MG63 (cell line): ENCODE results near the gene PIP5KL1. TPM values are rescaled to one million over a fixed set of nuclear protein-coding genes. Genes with fewer than 3 reads are reported as not detected.

Experiments
- DNase-seq: peaks from one replicate; pipeline ENCODE4 v3.0.0-alpha.2; 2020
- H3K27me3 ChIP-seq: fragments of 250-450 bp; sonication (Bioruptor Pico); 2 replicates; pipeline ENCODE4 v1.5.1; 2020; ENCODE audit warnings: mild to moderate bottlenecking, moderate library complexity
- H3K36me3 ChIP-seq: fragments of 250-450 bp; sonication (Bioruptor Pico); 2 replicates; pipeline ENCODE4 v1.5.1; 2020; ENCODE audit warnings: mild to moderate bottlenecking, moderate library complexity
- H3K4me3 ChIP-seq: fragments of 250-450 bp; sonication (Bioruptor Pico); 2 replicates; pipeline ENCODE4 v1.5.1; 2020; ENCODE audit warnings: mild to moderate bottlenecking, moderate library complexity
- H3K9me3 ChIP-seq: fragments of 250-450 bp; sonication (Bioruptor Pico); 2 replicates; pipeline ENCODE4 v1.5.1; 2020; ENCODE audit warnings: mild to moderate bottlenecking, moderate library complexity
- total RNA-seq: library from RNA; depleted of rRNA; stranded (reverse); fragments of >200 nt; shearing (Covaris generic); gene quantifications from 2 replicates; pipeline ENCODE4 v1.2.3, GENCODE V29; 2014; ENCODE audit warnings: low replicate concordance; rRNA removed

Gene PIP5KL1, protein sequence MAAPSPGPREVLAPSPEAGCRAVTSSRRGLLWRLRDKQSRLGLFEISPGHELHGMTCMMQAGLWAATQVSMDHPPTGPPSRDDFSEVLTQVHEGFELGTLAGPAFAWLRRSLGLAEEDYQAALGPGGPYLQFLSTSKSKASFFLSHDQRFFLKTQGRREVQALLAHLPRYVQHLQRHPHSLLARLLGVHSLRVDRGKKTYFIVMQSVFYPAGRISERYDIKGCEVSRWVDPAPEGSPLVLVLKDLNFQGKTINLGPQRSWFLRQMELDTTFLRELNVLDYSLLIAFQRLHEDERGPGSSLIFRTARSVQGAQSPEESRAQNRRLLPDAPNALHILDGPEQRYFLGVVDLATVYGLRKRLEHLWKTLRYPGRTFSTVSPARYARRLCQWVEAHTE
- 0.13 TPM in 1 of 2 replicates, not detected in the other for total RNA-seq

DNA sequence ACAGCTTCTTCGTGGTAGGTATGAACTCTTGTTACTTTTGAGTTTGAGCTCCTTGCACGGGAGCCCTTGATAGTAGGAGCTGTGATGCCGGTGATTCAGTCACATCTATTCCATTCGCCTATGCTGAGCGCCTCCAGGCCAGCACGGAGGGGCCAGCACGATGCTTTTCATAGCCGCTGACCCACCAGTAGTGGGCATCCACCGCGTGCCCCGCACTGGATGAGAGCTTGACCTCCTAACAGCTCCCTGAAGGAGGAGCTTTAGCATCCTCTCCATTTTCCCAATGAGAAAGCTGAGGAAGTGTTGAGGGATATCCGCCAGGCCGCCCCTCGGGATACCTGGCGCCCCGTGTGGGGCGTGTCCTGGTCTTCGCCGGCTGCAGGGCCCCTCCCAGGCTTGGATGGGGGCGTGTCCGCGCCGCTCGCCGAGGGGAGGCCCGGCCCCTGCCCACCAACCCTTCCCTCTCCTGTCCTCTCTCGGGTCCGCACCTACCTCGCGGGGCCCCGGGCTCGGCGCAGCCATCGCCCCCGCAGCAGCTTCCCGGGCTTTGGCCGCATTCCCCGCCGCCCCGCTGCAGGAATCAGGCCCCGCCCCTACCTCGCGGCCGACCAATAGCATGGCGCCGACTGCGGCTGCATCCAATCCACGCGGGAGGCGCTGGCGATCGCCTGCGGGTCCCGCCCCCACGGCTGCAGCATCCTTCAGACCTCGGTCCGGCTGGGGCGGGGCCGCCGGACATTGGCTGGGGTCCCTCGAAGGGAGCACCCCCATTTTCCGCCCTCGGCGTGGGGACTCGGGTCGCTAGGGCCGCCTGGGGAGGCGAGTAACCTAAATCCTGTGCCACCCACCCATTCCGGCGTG lies at the start of gene PIP5KL1:
Gene PIP5KL1, minus strand, starts transcription at position 547 of the 861 bp plus-strand sequence. Its CDS starts 25 bp downstream, at position 522.
- Histone ChIP-seq H3K9me3 (no peaks in the 10 kb centered on the region), H3K27me3 (no peaks in the 10 kb centered on the region), H3K4me3 (peak within 1 kb of the TSS; percentile 48), H3K36me3 (peaks cover 19% of the 10 kb centered on the region)
- peak; percentile 89 for DNase-seq

DNA sequence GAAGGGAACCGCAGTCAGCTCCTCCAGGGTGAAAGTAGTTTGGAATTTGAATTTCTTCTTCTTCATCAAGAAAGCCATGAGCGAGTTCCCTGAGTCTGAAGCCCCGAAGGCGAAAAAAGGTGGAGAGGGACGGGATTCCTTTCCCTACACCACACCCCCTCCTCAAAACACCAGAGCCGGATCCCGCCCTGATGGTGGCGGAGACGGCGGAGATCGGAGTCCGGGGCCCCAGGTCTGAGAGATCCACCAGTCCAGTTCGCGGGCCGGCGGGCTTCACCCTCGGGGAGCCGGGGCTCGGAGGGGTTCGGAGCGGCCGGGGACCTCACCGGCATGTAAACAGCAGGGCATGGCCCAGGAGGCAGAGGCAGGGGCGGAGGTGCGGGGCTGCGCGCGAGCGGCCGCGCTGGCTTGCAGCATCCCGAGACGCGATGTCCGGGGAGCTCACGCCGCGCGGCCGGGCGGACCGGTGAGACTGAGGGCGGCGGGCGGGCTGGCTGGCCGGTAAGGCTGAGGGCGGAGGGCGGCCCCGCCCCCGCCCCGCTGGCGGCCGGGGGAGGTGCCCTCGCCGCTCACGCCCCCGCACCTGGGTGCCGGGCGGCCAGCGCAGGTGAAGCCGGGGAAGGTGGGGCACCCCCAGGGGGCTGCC lies 49.6 kb upstream of the PIP5KL1 start:
- H3K27me3 ChIP-seq: no peaks in the 10 kb centered on the region
- peak; percentile 47 for DNase-seq
- H3K36me3 ChIP-seq: peaks cover 23% of the 10 kb centered on the region
- H3K4me3 ChIP-seq: peak overlapping the region; percentile 85
- no peaks in the 10 kb centered on the region for H3K9me3 ChIP-seq

DNA sequence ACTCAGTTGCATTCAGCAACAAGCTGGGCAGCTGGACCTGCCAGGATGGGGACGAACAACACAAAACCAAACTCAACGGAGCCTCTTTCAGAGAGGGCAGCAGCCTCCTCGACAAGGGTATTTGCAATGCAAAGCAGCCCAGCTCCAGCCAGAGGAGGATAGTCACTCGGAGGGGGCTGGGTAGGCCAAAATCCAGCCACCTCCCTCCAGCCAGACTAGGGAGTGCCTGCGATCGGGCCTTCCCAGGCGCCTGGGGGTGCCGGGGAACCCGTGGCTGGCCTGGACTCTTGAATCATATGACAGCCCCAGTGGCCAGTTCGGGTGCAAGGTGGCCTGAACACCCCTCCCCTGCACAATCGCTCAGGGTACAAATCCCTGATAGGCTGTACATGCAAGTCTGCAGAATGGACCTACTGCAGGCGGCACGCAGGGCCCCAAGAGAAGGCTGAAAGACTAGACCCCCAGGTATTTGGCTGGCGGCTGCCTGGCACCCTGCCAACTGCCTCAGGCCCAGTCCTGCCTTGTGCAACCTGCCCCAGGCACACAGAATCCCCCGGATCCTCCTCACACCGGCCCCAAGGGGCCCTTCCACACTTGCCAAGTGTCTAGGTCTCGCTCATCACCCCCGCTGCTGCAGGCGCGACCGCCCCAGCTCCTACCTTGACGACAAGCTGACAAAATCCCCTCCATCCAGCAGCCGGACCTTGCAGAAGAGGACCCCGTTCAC lies 48.9 kb upstream of the PIP5KL1 start:
- peak; percentile 67 for DNase-seq
- Histone ChIP-seq H3K9me3 (no peaks in the 10 kb centered on the region), H3K4me3 (peak overlapping the region; percentile 85), H3K27me3 (no peaks in the 10 kb centered on the region), H3K36me3 (peaks cover 23% of the 10 kb centered on the region)

DNA sequence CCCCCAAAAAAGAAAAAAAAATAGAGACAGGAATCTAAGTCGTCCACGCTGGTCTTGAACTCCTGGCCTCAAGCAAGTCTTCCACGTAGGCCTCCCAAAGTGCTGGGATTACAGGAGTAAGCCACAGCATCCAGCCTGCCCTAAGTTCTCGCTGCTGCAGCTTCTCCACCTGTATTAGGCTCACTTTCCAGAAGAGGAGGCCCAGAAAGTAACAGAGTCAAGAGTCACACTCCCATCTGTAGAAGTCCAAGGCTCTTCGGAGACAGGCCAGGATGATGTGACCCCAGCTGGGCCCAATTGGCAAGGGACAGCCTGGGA lies 48.4 kb upstream of the PIP5KL1 start:
- Histone ChIP-seq H3K36me3 (peaks cover 23% of the 10 kb centered on the region), H3K9me3 (no peaks in the 10 kb centered on the region), H3K27me3 (no peaks in the 10 kb centered on the region), H3K4me3 (peak overlapping the region; percentile 85)
- DNase-seq: no peak

DNA sequence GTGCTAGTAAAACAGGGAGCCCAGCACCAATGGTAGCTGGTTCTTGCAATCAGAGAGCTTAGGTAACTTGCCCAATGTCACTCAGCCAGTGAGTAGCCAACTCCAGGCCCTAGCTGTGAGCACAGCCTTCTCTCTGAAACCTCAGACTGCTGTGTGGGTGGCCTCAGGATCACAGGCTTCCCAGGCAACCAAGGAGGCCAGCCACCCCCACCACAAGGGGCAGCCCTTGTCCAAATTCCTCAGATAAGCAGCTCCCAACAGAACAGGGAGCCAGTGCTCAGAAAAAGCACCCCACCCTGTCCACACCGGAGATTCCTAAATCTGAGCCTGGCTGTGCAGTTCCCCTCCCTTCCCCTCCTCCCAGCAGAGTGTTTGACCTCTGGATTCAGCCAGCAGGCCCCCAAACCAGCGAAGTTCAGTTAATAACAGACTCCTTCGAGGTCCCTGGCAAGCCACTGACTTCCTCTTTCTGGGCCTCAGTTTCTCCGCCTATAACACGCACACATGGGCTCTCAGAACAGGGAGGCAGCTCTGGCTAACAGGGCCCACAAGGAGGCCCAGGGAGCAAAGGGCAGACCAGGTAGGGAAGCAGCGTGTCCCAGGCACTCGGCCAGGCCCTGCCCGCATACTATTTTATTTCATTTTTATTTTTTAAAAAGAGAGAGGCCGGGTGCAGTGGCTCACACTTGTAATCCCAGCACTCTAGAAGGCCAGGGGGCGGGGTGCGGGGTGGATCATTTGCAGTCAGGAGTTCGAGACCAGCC lies 47.5 kb upstream of the PIP5KL1 start:
- H3K36me3 ChIP-seq: peaks cover 23% of the 10 kb centered on the region
- H3K27me3 ChIP-seq: no peaks in the 10 kb centered on the region
- peak overlapping the region; percentile 85 for H3K4me3 ChIP-seq
- DNase-seq: peak; percentile 87
- no peaks in the 10 kb centered on the region for H3K9me3 ChIP-seq

DNA sequence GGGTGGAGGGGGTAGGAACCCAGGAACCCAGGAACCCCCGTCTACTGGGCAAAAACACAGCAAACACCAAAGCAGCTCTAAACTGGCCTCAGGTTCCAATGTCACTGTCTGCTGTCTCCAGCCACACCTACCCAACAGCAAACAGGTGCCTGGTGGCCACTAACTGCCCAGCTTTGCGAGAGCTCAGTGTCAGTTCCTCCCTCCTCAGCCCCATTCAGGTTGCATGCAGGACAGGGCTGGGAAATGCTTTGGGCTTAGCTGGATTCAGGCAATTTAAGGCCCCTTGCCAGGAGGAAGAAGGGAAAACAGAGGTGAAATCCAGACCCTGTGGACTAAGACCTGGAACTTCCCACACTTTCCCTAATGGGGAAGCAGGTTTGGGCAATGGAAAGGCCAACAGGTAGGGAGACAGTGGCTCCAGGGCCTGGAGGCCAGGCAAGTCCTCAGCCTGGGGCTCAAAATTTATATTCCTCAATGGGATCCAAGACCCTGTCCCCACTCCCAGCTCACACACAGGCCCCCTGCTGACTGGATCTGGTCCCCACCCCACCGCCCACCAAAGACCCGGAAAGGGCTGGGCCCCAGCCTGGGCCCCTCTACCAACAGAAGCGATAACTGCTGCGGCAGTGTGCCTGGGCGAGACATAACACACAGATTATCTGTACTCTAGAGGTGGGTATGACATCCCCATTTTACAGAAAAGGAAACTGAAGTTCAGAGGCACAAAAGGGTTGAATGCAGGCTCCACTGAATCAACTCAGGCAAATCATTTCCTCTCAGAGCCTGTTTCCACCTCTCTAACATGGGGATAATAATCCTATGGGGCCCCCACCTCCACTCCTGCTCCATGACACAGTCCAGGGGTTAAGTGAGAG lies 46.7 kb upstream of the PIP5KL1 start:
- no peak for DNase-seq
- peaks cover 23% of the 10 kb centered on the region for H3K36me3 ChIP-seq
- no peaks in the 10 kb centered on the region for H3K9me3 ChIP-seq
- H3K4me3 ChIP-seq: peak overlapping the region; percentile 85
- H3K27me3 ChIP-seq: no peaks in the 10 kb centered on the region

DNA sequence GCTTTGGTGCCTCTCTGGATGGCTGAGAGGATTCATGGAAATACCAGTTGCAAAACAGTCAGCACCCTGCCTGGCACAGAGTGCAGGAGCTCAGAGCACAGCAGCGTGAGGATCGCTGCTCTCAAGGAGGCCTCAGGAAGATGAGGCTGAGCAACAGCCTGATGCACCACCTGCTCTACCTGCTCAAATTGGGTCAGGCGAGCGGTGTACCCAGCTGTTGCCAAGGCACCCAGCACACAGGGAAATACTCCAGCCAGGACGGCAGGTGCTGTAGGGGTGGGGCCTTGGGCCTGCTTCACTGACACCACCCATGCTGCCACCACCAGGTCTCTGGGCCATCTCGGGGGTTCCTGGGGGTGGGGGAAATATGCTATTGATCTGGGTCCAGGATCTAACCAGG lies 45.9 kb upstream of the PIP5KL1 start:
- Histone ChIP-seq H3K4me3 (no peak overlapping the region), H3K27me3 (no peaks in the 10 kb centered on the region), H3K36me3 (peaks cover 23% of the 10 kb centered on the region), H3K9me3 (no peaks in the 10 kb centered on the region)
- no peak for DNase-seq

DNA sequence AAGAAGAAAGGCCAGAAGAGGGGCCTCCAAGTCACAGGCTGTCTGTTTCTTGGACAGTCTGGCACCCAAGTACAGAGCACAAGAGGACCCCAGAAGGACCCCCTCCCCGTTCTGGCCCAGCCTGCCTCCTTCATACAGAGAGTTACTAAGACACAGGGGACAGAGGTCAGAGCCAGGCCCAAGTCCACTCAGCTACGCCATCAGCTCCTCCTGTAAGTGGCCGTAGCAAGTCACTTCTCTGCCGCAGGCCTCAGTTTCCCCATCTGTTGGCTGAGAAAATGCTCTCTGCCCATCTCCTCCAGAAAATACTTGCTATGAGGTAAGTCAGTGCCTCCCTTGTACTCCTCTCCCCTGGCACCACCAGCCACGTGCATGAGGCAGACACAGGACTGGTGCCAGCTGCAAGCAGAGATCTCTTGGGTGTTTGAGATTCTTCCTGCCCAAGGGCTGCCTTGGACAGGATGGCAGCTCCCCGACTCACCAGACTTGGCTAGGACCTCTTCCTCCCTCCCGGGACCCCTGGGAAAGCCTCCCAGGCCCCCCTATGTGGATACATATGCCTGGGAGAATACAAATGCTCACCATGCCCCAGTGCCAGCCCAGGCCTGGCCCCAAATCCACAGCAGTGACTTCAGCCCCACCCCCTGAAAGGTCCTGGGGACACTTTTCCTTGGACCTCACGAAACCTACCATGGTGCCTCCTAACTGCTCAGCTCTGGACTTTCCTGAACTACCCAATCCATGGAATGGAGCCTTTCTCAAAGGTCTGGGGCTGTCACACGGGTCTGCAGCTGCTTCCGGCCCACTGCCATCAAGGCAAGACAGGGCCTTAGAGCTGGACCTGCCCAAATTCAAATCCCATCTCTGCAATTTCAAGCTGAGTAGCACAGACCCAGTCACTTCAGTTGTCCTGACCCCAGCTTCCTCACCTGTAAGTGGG lies 45.1 kb upstream of the PIP5KL1 start:
- Histone ChIP-seq H3K27me3 (no peaks in the 10 kb centered on the region), H3K36me3 (peaks cover 23% of the 10 kb centered on the region), H3K9me3 (no peaks in the 10 kb centered on the region), H3K4me3 (no peak overlapping the region)
- DNase-seq: peak; percentile 84

DNA sequence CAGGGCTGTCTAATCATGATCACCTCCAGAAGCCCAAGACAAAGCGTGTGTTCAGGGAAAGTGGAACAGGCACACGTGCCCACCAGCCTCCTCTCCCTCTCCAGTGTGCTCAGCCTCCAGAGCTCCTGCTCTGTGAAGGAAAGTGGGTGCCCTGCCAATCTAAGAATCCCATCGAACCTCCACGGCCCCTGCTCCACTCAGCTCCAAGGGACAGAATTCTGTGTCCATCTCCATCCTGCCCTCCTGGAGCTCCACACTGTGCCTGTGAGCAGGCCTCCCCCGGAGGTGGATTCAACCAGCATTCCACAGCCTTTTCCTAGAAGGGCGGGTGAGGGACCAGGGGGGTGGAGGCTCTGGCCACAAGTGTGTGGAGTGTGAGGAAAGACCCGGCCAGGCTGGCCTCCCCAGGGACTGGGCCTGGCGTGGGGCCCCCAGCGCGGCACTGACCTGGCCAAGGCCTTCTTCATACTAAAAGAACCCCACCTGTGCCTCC lies 44.2 kb upstream of the PIP5KL1 start:
- Histone ChIP-seq H3K27me3 (no peaks in the 10 kb centered on the region), H3K9me3 (no peaks in the 10 kb centered on the region), H3K4me3 (no peak overlapping the region), H3K36me3 (peaks cover 23% of the 10 kb centered on the region)
- DNase-seq: no peak

DNA sequence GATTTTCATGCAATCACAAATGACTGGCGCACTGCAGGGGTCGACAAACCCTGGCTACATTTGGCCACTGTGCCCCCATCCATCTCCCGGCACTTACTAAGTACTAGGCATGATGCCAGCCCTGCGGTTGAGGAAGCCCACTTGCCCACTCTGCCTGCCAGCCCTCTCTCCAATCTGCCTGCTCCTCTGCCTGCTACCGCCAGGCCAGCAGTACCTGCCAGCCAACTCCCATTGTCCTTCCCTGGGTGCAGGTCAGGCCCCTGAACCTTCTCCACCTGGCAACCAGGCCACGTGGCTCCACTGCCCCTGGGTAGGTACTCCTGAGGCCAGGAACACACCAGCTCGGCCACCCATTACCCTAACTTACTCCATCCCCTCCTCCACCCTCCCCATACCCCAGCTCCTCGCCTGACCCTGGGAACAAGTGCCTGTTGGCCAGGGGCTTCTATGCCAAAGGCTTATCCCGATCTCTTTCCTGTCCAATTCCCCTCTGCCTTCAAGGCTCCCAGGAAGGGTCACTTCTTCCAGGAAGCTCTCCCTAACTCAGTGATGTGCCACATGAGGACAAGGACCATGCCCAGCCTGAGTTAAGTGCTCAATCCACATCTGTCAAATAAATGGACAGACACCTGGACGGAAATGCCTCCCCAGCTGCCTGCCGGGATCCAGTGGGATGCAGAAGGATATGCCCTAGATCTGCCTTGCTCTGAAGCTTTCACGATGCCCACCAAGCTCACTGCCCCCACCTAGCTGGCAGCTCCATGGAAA lies 43.6 kb upstream of the PIP5KL1 start:
- peaks cover 21% of the 10 kb centered on the region for H3K36me3 ChIP-seq
- DNase-seq: peak; percentile 65
- no peaks in the 10 kb centered on the region for H3K9me3 ChIP-seq
- no peaks in the 10 kb centered on the region for H3K27me3 ChIP-seq
- no peak overlapping the region for H3K4me3 ChIP-seq

DNA sequence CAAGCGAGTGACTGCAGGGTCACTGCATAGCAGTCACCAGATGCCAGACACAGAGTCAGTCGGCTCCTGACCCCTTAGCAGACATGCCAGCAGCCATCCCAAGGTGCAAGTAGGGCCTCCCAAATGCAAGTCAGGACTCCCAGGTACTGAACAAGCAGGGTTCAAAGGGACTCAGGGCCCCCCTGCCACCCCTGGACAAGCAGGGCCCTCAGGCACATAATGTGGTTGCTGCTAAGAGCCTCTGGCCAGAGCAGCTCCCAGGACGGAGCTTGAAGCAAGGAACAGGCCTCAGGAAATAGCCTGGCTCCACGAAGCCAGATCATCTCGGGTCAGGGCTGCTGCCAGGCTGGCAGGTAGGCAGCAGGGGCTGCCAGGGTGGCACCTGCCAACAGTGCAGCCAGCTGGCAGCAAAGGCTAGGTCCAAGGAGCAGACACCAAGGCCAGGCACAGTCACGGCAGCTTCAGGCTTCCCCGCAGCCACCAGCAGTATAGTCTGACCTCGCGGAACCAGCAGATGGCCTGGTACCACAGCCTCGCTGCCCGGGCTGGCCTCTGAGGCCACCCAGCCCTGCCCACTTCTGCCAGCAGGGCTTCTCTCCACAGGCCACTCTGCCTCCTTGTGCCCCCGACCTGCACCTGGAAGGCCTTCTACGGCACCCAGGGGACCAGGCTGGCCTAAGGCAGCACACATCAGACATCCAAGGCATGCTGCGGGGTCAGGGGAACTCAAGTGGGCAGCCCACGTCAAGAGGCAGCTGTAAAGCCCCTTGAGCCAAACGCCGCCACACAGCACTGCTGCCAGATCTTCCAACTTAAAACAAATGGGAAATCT lies 42.8 kb upstream of the PIP5KL1 start:
- no peaks in the 10 kb centered on the region for H3K27me3 ChIP-seq
- no peak for DNase-seq
- peaks cover 20% of the 10 kb centered on the region for H3K36me3 ChIP-seq
- no peak overlapping the region for H3K4me3 ChIP-seq
- no peaks in the 10 kb centered on the region for H3K9me3 ChIP-seq

DNA sequence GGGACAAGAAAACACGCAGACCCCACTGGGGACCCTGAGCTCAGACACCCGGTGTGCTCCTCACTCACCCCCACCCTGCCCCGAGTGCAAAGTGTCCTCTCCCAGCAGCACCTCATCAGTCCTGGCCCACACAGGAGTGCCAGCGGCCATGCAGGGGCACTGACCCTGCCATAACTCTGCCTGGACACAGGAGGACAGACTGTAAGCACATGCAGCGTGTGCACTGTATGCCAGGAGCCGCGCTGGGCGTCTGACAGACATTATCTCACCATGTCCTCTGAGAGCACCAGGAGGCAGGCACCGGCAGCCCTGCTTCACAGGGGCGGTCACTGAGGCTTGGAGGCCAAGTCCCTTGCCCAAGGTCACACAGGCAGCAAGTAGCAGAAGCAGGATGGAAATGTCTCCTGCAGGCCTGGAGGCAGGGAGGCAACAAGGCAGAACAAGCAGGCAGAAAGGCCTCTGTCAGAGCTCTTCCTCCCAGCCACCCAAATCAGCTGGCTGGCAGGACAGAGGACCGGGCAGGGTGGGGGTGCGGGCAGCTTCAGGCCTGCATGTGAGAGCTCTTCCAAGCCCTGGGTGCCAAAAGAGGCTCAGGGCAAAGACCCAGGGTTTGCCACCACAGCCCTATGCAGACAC lies 41.8 kb upstream of the PIP5KL1 start:
- peak; percentile 49 for DNase-seq
- no peak overlapping the region for H3K4me3 ChIP-seq

More for the DNA sequence above, 41.8 kb upstream of the PIP5KL1 start:
- no peaks in the 10 kb centered on the region for H3K27me3 ChIP-seq
- peaks cover 20% of the 10 kb centered on the region for H3K36me3 ChIP-seq
- no peaks in the 10 kb centered on the region for H3K9me3 ChIP-seq
